CD4-positive, alpha-beta memory T cell (primary cell): ENCODE data around the gene TSC1. TPM values are rescaled to one million over a fixed set of nuclear protein-coding genes. Genes with fewer than 3 reads are reported as not detected.
A peak's percentile ranks its signal among the peaks of the same experiment; 100 is the strongest.

Experiments
- CTCF ChIA-PET: fragments of 350-600 bp; sonication (Branson Sonifier 250); formaldehyde crosslinking; loops from one replicate; lab custom pipeline; 2021; ENCODE audit warnings: inconsistent platforms; ENCODE audit not compliant: partially characterized antibody; lab: Charles Lee
- POLR2A ChIA-PET: fragments of 350-600 bp; sonication (Branson Sonifier 250); formaldehyde crosslinking; loops from one replicate; lab custom pipeline; 2021; ENCODE audit not compliant: partially characterized antibody; lab: Charles Lee
- DNase-seq, 5 donors: peaks; one replicate each; pipeline versions ENCODE4 v3.0.0 to v3.0.0-alpha.2; 2020 to 2022; ENCODE audit warnings: mixed read lengths in 1 of 5
- H3K27ac ChIP-seq: one replicate; pipeline ENCODE4 v1.7.0; 2013; ENCODE audit warnings: low read depth, low read length
- H3K27me3 ChIP-seq: 2 replicates; pipeline ENCODE4 v1.7.0; 2013; ENCODE audit warnings: mild to moderate bottlenecking, low read length, moderate library complexity; ENCODE audit not compliant: insufficient read depth
- H3K36me3 ChIP-seq: 2 replicates; pipeline ENCODE4 v1.7.0; 2013; ENCODE audit warnings: mild to moderate bottlenecking, low read length, moderate library complexity; ENCODE audit not compliant: insufficient read depth
- H3K4me1 ChIP-seq: 2 replicates; pipeline ENCODE4 v1.7.0; 2013; ENCODE audit warnings: mild to moderate bottlenecking, low read length, moderate library complexity; ENCODE audit not compliant: insufficient read depth
- H3K4me3 ChIP-seq, 2 donors: one replicate each; pipeline ENCODE4 v1.7.0; 2013; ENCODE audit warnings: low read length in 2 of 2, mild to moderate bottlenecking in 1 of 2
- H3K9me3 ChIP-seq, 2 donors: one replicate each; pipeline ENCODE4 v1.7.0; 2013; ENCODE audit warnings: low read length in 2 of 2, control low read depth in 1 of 2; ENCODE audit not compliant: control insufficient read depth in 1 of 2
- H3K27ac Mint-ChIP-seq, 7 donors: one replicate each; pipeline ENCODE4 v1.8.0; 2020 to 2021; ENCODE audit warnings: mixed read lengths in 7 of 7, mild to moderate bottlenecking in 6 of 7, inconsistent platforms in 3 of 7, moderate library complexity in 3 of 7
- H3K27me3 Mint-ChIP-seq, 2 donors: one replicate each; pipeline ENCODE4 v1.8.0; 2020 to 2021; ENCODE audit warnings: mixed read lengths in 2 of 2
- H3K36me3 Mint-ChIP-seq, 2 donors: one replicate each; pipeline ENCODE4 v1.8.0; 2020 to 2021; ENCODE audit warnings: mixed read lengths in 2 of 2, inconsistent platforms in 1 of 2, mild to moderate bottlenecking in 1 of 2
- H3K4me1 Mint-ChIP-seq, 4 donors: one replicate each; pipeline ENCODE4 v1.8.0; 2020 to 2021; ENCODE audit warnings: mixed read lengths in 4 of 4, mild to moderate bottlenecking in 1 of 4
- H3K4me3 Mint-ChIP-seq, 8 donors: one replicate each; pipeline ENCODE4 v1.8.0; 2020 to 2021; ENCODE audit warnings: mixed read lengths in 8 of 8, mild to moderate bottlenecking in 7 of 8, moderate library complexity in 6 of 8, inconsistent platforms in 3 of 8
- H3K9me3 Mint-ChIP-seq, 8 donors: one replicate each; pipeline ENCODE4 v1.8.0; 2020 to 2021; ENCODE audit warnings: mixed read lengths in 8 of 8, mild to moderate bottlenecking in 5 of 8, inconsistent platforms in 3 of 8, moderate library complexity in 1 of 8
- intact Hi-C: fragments of 100-400 bp; cut with micrococcal nuclease; formaldehyde crosslinking; loops from one replicate; pipeline ENCODE4 v1.15.1; 2023
- polyA plus RNA-seq, 2 donors: library from polyadenylated mRNA; unstranded; fragments of 300-500 nt; fragmentation: Illumina TruSeq; gene quantifications; one replicate each; pipeline ENCODE4 v1.2.3, GENCODE V29; 2021
- total RNA-seq, 2 experiments: library from RNA; stranded (reverse); gene quantifications; one replicate each; pipeline ENCODE4 v1.2.3, GENCODE V29; 2021

Gene TSC1
- total and polyA plus RNA-seq, 4 experiments from 2014 or later = 4.4 to 76.5 (median 43.1) TPM

- Histone ChIP-seq H3K9me3 (no peaks in the 10 kb centered on the region), H3K4me3 (no peak overlapping the region), H3K36me3 (no peaks in the 10 kb centered on the region), H3K27me3 (no peaks in the 10 kb centered on the region), H3K4me1 (no peaks in the 10 kb centered on the region), H3K27ac (no peak overlapping the region)
- Mint-ChIP-seq H3K27ac (no peak overlapping the region), H3K4me1 (peaks cover 0 to 9% (median 0%) of the 10 kb centered on the region in 4 donors), H3K27me3 (no peaks in the 10 kb centered on the region), H3K4me3 (no peak overlapping the region), H3K36me3 (no peaks in the 10 kb centered on the region), H3K9me3 (no peaks in the 10 kb centered on the region)
- no peak for DNase-seq
- POLR2A ChIA-PET = no interaction called here
- CTCF ChIA-PET = no interaction called here
- intact Hi-C loops = no loop called here
These were observed 58.6 kb downstream of the TSC1 start for GRCh38 chr9:132885720-132886333.

DNA sequence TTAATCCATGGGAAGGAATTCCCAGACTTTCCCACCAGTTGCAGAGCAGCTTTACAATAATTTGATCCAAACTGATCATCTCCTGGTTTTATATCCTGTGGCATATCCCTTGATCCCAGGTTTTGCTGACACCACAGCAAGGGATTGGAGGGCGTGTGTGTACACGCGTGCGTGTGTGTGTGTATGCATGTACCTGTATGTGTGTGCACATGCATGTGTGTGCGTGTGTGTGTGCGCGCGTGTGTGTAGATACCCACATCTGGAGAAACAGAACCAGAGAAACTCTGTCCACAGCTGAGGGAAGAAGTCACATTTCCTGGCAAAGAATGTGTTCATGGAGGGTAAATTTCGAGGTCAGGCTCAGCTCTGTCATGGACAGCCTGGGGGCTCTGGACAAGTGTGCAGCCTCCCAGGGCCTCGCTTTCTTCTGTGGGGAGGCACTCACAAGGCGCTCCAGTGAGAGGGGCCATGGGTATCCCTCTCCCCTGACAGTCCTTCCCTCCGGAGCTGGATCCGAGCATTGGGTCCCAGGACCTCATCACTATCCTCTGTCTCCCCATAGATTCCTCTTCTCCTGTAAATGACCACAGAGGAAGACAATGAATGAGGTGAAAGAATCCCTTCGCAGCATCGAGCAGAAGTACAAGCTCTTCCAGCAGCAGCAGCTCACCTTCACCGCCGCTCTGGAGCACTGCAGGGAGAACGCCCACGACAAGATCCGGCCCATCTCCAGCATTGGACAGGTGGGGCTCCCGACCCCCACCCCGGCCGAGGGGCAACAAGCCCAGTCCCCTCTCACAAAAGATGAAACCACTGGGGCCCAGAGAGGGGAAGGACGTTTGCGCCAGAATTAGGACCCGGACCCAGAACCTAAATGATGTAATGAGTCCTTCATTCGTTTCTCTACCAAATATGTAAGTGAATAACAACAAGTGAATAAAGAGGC is 60.8 kb downstream of the TSC1 start:
- Mint-ChIP-seq H3K36me3 (peaks cover 0 to 3% of the 10 kb centered on the region in 2 donors), H3K27ac (no peak overlapping the region), H3K27me3 (no peaks in the 10 kb centered on the region), H3K4me1 (peaks cover 5 to 10% (median 6%) of the 10 kb centered on the region in 4 donors), H3K4me3 (no peak overlapping the region), H3K9me3 (no peaks in the 10 kb centered on the region)
- CTCF ChIA-PET = no interaction called here
- H3K27ac ChIP-seq = no peak overlapping the region
- intact Hi-C loops = no loop called here
- no peak for DNase-seq
- H3K4me1 ChIP-seq = peaks cover 4% of the 10 kb centered on the region
- no peaks in the 10 kb centered on the region for H3K27me3 ChIP-seq
- POLR2A ChIA-PET = no interaction called here
- H3K36me3 ChIP-seq = no peaks in the 10 kb centered on the region
- H3K4me3 ChIP-seq = no peak overlapping the region
- no peaks in the 10 kb centered on the region for H3K9me3 ChIP-seq

DNA sequence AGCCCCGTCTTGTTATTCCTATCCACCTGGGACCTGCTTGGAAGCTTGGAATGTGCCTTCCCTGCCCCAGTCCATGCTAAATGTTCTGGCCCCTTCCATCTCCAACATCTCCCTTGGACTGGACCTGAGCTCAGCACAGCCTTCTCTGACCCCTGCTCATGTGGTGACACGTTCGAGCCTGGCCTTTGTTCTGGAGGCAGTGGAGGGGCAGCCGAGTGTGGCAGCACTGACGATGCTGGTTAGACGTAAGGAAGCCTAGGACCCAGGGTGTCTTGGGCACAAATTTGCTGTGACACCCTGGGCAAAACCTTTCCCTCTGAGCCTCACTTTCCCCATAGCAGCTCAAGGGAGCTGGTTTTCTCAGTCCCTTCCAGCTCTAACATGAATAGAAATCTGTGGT is 61.8 kb downstream of the TSC1 start:
- intact Hi-C loops = no loop called here
- peaks cover 9% of the 10 kb centered on the region for H3K4me1 ChIP-seq
- Mint-ChIP-seq H3K9me3 (no peaks in the 10 kb centered on the region), H3K4me1 (peaks cover 5 to 8% (median 5%) of the 10 kb centered on the region in 4 donors), H3K27ac (peak overlapping the region in 1 of 7 donors; percentile 18), H3K36me3 (peaks cover 0 to 3% of the 10 kb centered on the region in 2 donors), H3K27me3 (no peaks in the 10 kb centered on the region), H3K4me3 (no peak overlapping the region)
- H3K9me3 ChIP-seq = no peaks in the 10 kb centered on the region
- no peaks in the 10 kb centered on the region for H3K27me3 ChIP-seq
- CTCF ChIA-PET = no interaction called here
- POLR2A ChIA-PET = no interaction called here
- no peak for DNase-seq
- H3K36me3 ChIP-seq = no peaks in the 10 kb centered on the region
- no peak overlapping the region for H3K27ac ChIP-seq
- H3K4me3 ChIP-seq = no peak overlapping the region

GRCh38 chr9:132881826-132882225 is 62.6 kb downstream of the TSC1 start:
- H3K27ac Mint-ChIP-seq = peak overlapping the region in 1 of 7 donors; percentile 3
- DNase-seq = no peak
- CTCF ChIA-PET = no interaction called here

DNA sequence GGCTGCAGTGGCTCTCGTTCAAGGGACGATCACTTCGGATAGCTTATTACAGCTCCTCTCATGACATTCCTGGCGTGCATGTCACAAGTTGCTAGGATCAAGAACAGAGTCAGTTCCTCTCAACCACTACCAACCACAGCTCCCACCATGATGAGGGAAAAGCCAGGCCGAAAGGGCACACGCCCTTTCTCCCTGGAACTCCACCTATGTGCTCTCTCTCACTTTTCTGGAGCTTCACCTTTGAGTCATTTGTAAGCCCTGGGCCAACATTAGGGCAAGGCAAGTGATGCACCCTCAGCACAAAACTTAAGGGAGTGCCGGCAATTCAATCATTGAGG is 64.1 kb downstream of the TSC1 start:
- Mint-ChIP-seq H3K27me3 (no peaks in the 10 kb centered on the region), H3K4me3 (peak overlapping the region in 6 of 8 donors; percentile 2 to 52 (median 26)), H3K4me1 (peaks cover 5 to 12% (median 7%) of the 10 kb centered on the region in 4 donors), H3K27ac (peak overlapping the region in 2 of 7 donors; percentile 53 to 84), H3K36me3 (peaks cover 0 to 3% of the 10 kb centered on the region in 2 donors), H3K9me3 (no peaks in the 10 kb centered on the region)
- H3K27me3 ChIP-seq = no peaks in the 10 kb centered on the region
- peaks cover 12% of the 10 kb centered on the region for H3K4me1 ChIP-seq
- DNase-seq = no peak
- CTCF ChIA-PET = interaction anchor here (2.0 kb wide), 1 partner anchor 22 kb away, joined by 10 read pairs; no protein-coding TSS in a partner anchor
- no peaks in the 10 kb centered on the region for H3K36me3 ChIP-seq
- POLR2A ChIA-PET = no interaction called here
- intact Hi-C loops = no loop called here
- H3K4me3 ChIP-seq = no peak overlapping the region
- H3K9me3 ChIP-seq = no peaks in the 10 kb centered on the region
- H3K27ac ChIP-seq = no peak overlapping the region

More at GRCh38 chr9:132881826-132882225, 62.6 kb downstream of the TSC1 start:
- Histone ChIP-seq H3K4me1 (peaks cover 12% of the 10 kb centered on the region), H3K36me3 (no peaks in the 10 kb centered on the region), H3K9me3 (no peaks in the 10 kb centered on the region), H3K27ac (no peak overlapping the region), H3K27me3 (no peaks in the 10 kb centered on the region), H3K4me3 (no peak overlapping the region)
- peak overlapping the region in 1 of 8 donors; percentile 57 for H3K4me3 Mint-ChIP-seq
- intact Hi-C loops = no loop called here
- H3K36me3 Mint-ChIP-seq = peaks cover 0 to 3% of the 10 kb centered on the region in 2 donors
- POLR2A ChIA-PET = no interaction called here
- H3K9me3 Mint-ChIP-seq = no peaks in the 10 kb centered on the region
- H3K4me1 Mint-ChIP-seq = peaks cover 5 to 12% (median 7%) of the 10 kb centered on the region in 4 donors
- H3K27me3 Mint-ChIP-seq = no peaks in the 10 kb centered on the region

DNA sequence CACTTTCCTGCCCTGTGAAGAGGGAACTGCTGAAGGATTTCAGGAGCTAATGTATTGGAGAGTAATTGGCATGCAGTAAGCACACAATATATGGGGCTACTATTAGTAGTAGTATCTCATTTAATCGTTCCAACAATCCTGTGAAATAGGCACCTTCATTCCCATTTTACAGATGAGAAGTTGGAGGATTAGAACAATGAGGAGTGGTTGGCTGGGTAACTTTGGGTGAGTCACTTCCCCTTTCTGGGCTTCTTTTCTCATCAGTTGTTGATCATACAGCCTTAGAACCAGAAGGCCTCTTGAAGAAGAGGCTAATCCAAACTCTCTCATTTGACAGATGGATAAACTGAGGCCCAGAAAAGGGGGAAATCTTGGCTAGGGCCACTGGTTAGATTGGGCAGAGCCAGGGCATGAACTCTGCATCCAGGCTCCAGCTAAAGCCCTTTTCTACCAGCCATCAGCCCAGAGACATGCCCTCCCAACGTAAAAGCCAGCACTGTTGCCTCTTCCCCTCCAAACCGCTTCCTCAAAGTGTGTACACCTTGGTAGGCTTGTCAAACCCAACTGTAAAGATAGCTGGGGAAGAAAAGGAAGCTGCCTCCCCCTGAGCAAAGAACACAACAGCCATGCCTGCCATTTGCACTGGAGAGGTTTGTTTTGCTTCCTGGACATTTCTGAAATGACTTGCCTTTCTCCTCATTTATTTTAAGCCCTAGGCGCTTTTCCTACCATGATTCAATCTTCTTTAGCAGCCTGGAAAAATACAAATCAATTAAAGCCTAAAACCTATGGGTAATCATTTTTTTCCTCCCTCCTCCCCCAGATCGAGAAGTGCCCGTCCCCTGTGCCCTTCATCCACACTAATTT is 64.7 kb downstream of the TSC1 start:
- no peaks in the 10 kb centered on the region for H3K27me3 ChIP-seq
- H3K36me3 ChIP-seq = no peaks in the 10 kb centered on the region
- ChIA-PET CTCF (interaction anchor here (2.0 kb wide), 1 partner anchor 22 kb away, joined by 10 read pairs; no protein-coding TSS in a partner anchor), POLR2A (interaction anchor here (2.7 kb wide), 1 partner anchor 65 kb away, joined by 22 read pairs; the partner anchor contains the start of gene TSC1)
- H3K27me3 Mint-ChIP-seq = no peaks in the 10 kb centered on the region
- peaks cover 5 to 12% (median 7%) of the 10 kb centered on the region in 4 donors for H3K4me1 Mint-ChIP-seq
- no peak overlapping the region for H3K4me3 ChIP-seq
- H3K27ac ChIP-seq = no peak overlapping the region
- peaks cover 0 to 3% of the 10 kb centered on the region in 2 donors for H3K36me3 Mint-ChIP-seq
- no peaks in the 10 kb centered on the region for H3K9me3 Mint-ChIP-seq
- peak overlapping the region; percentile 65 to 94 (median 84) for H3K27ac Mint-ChIP-seq
- intact Hi-C loops = loop anchor here (2.0 kb wide), 1 partner anchor 65 kb away; the partner anchor contains the start of gene TSC1
- peaks cover 12% of the 10 kb centered on the region for H3K4me1 ChIP-seq
- no peaks in the 10 kb centered on the region for H3K9me3 ChIP-seq
- no peak for DNase-seq
- peak overlapping the region; percentile 83 to 91 (median 85) for H3K4me3 Mint-ChIP-seq
